HepG2 (cell line): ENCODE results near the gene TFE3. TPM values are rescaled to one million over a fixed set of nuclear protein-coding genes. Genes with fewer than 3 reads are reported as not detected.

ENCODE experiments used
- CREM ChIP-seq, 2 experiments: sonication (generic) in 1 of 2; formaldehyde crosslinking in 1 of 2; IDR thresholded peaks; 2 replicates each; pipeline versions ENCODE4 v1.4.0 to v1.6.1; 2016 to 2020; ENCODE audit warnings: antibody characterized with exemption in 1 of 2, mild to moderate bottlenecking in 1 of 2, missing genetic modification reagents in 1 of 2
- GTF3A ChIP-seq: sonication (generic); formaldehyde crosslinking; conservative IDR thresholded peaks from 2 replicates; pipeline ENCODE4 v1.4.0; 2020; ENCODE audit warnings: mild to moderate bottlenecking, missing genetic modification reagents
- HCFC1 ChIP-seq: fragments of 150-350 bp; IDR thresholded peaks from 2 replicates; pipeline ENCODE4 v1.6.1; 2014; ENCODE audit warnings: low read depth, low read length
- HMGA1 ChIP-seq: sonication (generic); formaldehyde crosslinking; conservative IDR thresholded peaks from 2 replicates; pipeline ENCODE4 v1.4.0; 2020; ENCODE audit warnings: missing genetic modification reagents
- PPARG ChIP-seq: conservative IDR thresholded peaks from 2 replicates; pipeline ENCODE4 v1.6.1; 2016; ENCODE audit warnings: missing biosample characterization, missing genetic modification reagents
- TP53 ChIP-seq: sonication (generic); formaldehyde crosslinking; conservative IDR thresholded peaks from 2 replicates; pipeline ENCODE4 v1.4.0; 2020; ENCODE audit warnings: missing genetic modification reagents
- ZBTB7B ChIP-seq: sonication (generic); formaldehyde crosslinking; IDR thresholded peaks from 2 replicates; pipeline ENCODE4 v1.4.0; 2020; ENCODE audit warnings: missing genetic modification reagents
- ZNF674 ChIP-seq: sonication (generic); formaldehyde crosslinking; IDR thresholded peaks from 2 replicates; pipeline ENCODE4 v1.5.0; 2020; ENCODE audit warnings: low read depth, mild to moderate bottlenecking, missing genetic modification reagents
- ZNF773 ChIP-seq: sonication (generic); formaldehyde crosslinking; IDR thresholded peaks from 2 replicates; pipeline ENCODE4 v1.4.0; 2020; ENCODE audit warnings: missing genetic modification reagents, borderline replicate concordance
- ZNF777 ChIP-seq: sonication (generic); formaldehyde crosslinking; IDR thresholded peaks from 2 replicates; pipeline ENCODE4 v1.4.0; 2020; ENCODE audit warnings: missing genetic modification reagents
- ZSCAN25 ChIP-seq: sonication (generic); formaldehyde crosslinking; IDR thresholded peaks from 2 replicates; pipeline ENCODE4 v1.8.0; 2022; ENCODE audit warnings: mild to moderate bottlenecking, missing genetic modification reagents
- polyA plus RNA-seq, 8 experiments: library from polyadenylated mRNA; depleted of rRNA in 3 of 8; stranded (reverse) in 7 of 8; unstranded in 1 of 8; fragments of >200 nt; fragmentation: Illumina TruSeq in 4 of 8; extraction: Trizol in 4 of 8; gene quantifications; 2 replicates each; pipeline versions ENCODE4 v1.2.1 to v1.2.3, GENCODE V29; 2011 to 2016; ENCODE audit warnings: low read depth in 4 of 8, missing spikeins in 1 of 8, mixed read lengths in 1 of 8; ENCODE audit not compliant: insufficient read depth in 1 of 8
- total RNA-seq, 5 experiments: library from RNA; depleted of rRNA; stranded (reverse); fragments of >200 nt; fragmentation: Illumina TruSeq; extraction: Trizol; gene quantifications; 2 replicates each; pipeline ENCODE4 v1.2.3, GENCODE V29; 2016; ENCODE audit warnings: low read depth in 1 of 5
- TF ChIP-seq, protein P1 (sequence below): sonication (generic); formaldehyde crosslinking; IDR thresholded peaks from one replicate; pipeline ENCODE4 v1.5.1; 2020; ENCODE audit warnings: mild to moderate bottlenecking, missing genetic modification reagents; ENCODE audit errors: not compliant biosample characterization
- TF ChIP-seq, protein P2 (sequence below): fragments of 450-650 bp; IDR thresholded peaks from 2 replicates; pipeline ENCODE4 v1.6.1; 2017
- TF ChIP-seq, protein P3 (sequence below): sonication (generic); formaldehyde crosslinking; IDR thresholded peaks from 2 replicates; pipeline ENCODE4 v1.4.0; 2020; ENCODE audit warnings: missing genetic modification reagents
- TF ChIP-seq, protein P4 (sequence below): sonication (generic); formaldehyde crosslinking; IDR thresholded peaks from 2 replicates; pipeline ENCODE4 v1.8.1; 2023; ENCODE audit warnings: missing genetic modification reagents, inconsistent platforms, borderline replicate concordance

The TFE3 gene
- total and polyA plus RNA-seq, 2 of the 13 experiments (the other 11 are each of a cell fraction or from before 2014, with no cell fraction given) = 8.3 to 12.3 TPM

DNA sequence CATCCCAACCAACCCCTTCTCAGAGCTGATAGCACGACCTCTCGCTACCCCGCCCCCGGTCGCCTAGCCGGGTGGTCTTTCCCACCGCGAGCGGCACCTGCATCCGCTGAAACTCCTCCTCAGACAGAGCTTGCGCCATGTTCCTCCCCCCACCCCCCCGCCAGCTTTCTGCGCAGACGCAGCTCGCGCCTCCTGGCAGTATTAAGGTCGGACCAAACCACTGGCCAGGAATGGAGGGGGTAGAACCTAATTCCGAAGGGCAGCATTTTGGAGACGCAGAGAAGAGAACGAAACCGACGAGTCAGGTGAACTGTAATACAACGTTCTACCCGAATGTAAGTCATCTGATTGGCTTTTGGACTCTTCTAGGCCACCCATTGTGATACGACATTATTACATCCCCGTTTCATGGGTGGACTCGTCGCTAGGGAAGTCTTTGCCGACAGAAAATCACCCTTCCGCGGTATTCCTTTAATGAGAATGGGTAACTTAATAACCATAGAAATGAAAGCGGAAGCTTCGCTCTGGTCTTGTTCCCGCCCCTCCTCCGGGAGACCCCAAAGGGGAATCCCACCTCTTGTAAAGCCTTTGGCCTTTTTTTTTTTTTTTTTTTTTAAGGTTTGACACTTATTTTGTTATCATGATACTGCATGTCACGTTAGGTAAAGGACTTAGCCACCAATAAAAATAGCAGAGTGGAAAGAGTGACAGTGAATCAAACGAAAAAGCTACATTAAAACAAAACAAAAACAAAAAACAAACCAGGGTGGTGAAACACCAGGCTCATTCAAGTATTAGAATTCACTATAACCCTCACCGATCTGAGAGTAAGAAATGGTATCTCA lies 40.8 kb downstream of the TFE3 start, which contains the start of gene GRIPAP1 (continued):
- TF ChIP-seq, protein P1, sequence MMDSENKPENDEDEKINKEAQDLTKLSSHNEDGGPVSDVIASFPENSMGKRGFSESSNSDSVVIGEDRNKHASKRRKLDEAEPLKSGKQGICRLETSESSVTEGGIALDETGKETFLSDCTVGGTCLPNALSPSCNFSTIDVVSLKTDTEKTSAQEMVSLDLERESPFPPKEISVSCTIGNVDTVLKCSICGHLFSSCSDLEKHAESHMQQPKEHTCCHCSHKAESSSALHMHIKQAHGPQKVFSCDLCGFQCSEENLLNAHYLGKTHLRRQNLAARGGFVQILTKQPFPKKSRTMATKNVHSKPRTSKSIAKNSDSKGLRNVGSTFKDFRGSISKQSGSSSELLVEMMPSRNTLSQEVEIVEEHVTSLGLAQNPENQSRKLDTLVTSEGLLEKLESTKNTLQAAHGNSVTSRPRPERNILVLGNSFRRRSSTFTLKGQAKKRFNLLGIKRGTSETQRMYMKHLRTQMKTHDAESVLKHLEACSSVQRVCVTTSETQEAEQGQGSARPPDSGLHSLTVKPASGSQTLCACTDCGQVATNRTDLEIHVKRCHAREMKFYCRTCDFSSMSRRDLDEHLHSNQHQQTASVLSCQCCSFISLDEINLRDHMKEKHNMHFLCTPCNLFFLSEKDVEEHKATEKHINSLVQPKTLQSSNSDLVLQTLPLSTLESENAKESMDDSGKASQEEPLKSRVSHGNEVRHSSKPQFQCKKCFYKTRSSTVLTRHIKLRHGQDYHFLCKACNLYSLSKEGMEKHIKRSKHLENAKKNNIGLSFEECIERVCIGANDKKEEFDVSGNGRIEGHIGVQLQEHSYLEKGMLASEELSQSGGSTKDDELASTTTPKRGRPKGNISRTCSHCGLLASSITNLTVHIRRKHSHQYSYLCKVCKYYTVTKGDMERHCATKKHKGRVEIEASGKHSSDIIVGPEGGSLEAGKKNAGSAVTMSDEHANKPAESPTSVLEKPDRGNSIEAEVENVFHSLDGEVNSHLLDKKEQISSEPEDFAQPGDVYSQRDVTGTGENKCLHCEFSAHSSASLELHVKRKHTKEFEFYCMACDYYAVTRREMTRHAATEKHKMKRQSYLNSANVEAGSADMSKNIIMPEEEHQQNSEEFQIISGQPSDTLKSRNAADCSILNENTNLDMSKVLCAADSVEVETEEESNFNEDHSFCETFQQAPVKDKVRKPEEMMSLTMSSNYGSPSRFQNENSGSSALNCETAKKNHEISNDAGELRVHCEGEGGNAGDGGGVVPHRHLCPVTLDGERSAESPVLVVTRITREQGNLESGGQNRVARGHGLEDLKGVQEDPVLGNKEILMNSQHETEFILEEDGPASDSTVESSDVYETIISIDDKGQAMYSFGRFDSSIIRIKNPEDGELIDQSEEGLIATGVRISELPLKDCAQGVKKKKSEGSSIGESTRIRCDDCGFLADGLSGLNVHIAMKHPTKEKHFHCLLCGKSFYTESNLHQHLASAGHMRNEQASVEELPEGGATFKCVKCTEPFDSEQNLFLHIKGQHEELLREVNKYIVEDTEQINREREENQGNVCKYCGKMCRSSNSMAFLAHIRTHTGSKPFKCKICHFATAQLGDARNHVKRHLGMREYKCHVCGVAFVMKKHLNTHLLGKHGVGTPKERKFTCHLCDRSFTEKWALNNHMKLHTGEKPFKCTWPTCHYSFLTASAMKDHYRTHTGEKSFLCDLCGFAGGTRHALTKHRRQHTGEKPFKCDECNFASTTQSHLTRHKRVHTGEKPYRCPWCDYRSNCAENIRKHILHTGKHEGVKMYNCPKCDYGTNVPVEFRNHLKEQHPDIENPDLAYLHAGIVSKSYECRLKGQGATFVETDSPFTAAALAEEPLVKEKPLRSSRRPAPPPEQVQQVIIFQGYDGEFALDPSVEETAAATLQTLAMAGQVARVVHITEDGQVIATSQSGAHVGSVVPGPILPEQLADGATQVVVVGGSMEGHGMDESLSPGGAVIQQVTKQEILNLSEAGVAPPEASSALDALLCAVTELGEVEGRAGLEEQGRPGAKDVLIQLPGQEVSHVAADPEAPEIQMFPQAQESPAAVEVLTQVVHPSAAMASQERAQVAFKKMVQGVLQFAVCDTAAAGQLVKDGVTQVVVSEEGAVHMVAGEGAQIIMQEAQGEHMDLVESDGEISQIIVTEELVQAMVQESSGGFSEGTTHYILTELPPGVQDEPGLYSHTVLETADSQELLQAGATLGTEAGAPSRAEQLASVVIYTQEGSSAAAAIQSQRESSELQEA (CRISPR knock-in tag) = no peak
- TF ChIP-seq, protein P2, sequence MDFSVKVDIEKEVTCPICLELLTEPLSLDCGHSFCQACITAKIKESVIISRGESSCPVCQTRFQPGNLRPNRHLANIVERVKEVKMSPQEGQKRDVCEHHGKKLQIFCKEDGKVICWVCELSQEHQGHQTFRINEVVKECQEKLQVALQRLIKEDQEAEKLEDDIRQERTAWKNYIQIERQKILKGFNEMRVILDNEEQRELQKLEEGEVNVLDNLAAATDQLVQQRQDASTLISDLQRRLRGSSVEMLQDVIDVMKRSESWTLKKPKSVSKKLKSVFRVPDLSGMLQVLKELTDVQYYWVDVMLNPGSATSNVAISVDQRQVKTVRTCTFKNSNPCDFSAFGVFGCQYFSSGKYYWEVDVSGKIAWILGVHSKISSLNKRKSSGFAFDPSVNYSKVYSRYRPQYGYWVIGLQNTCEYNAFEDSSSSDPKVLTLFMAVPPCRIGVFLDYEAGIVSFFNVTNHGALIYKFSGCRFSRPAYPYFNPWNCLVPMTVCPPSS = no peak
- no peak for TF ChIP-seq GTF3A (CRISPR knock-in tag)
- no peak for TF ChIP-seq ZBTB7B (CRISPR knock-in tag)
- TF ChIP-seq, protein P3, sequence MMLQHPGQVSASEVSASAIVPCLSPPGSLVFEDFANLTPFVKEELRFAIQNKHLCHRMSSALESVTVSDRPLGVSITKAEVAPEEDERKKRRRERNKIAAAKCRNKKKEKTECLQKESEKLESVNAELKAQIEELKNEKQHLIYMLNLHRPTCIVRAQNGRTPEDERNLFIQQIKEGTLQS (CRISPR knock-in tag) = no peak
- TF ChIP-seq ZNF777 (CRISPR knock-in tag) = no peak
- no peak for TF ChIP-seq HCFC1
- no peak for TF ChIP-seq PPARG
- TF ChIP-seq ZNF674 (CRISPR knock-in tag) = no peak
- TF ChIP-seq HMGA1 (CRISPR knock-in tag) = no peak
- peak; percentile 34; the same call in 1 of the 2 replicates for TF ChIP-seq CREM (IDR thresholded peaks at IDR 0.05)
- TF ChIP-seq CREM (CRISPR knock-in tag; IDR thresholded peaks at IDR 0.05) = no peak
- TF ChIP-seq, protein P4, sequence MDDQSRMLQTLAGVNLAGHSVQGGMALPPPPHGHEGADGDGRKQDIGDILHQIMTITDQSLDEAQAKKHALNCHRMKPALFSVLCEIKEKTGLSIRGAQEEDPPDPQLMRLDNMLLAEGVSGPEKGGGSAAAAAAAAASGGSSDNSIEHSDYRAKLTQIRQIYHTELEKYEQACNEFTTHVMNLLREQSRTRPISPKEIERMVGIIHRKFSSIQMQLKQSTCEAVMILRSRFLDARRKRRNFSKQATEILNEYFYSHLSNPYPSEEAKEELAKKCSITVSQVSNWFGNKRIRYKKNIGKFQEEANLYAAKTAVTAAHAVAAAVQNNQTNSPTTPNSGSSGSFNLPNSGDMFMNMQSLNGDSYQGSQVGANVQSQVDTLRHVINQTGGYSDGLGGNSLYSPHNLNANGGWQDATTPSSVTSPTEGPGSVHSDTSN (CRISPR knock-in tag) = no peak
- TF ChIP-seq TP53 (CRISPR knock-in tag) = no peak
- no peak for TF ChIP-seq ZNF773
- no peak for TF ChIP-seq ZSCAN25 (CRISPR knock-in tag)
